HEK293 (cell line): ENCODE data around the gene SHISA9.

ENCODE experiments used
- CTCF ChIA-PET: fragments of 350-600 bp; formaldehyde crosslinking; extraction: SDS; loops from one replicate; lab custom pipeline; 2021; ENCODE audit warnings: antibody characterized with exemption; lab: Yijun Ruan, JAX
- POLR2A ChIA-PET: fragments of 300-600 bp; formaldehyde crosslinking; extraction: SDS; loops from one replicate; lab custom pipeline; 2020; ENCODE audit warnings: antibody characterized with exemption, inconsistent platforms; lab: Yijun Ruan, JAX
- H3K27ac ChIP-seq: fragments of 200-500 bp; sonication (Bioruptor generic); 2 replicates; pipeline ENCODE4 v1.5.1; 2014; ENCODE audit warnings: low read depth, low read length, control low read depth, inconsistent platforms; ENCODE audit errors: extremely low read depth
- H3K36me3 ChIP-seq, 2 experiments: fragments of 200-500 bp in 1 of 2; sonication (Bioruptor generic) in 1 of 2; 1 replicate in 1 of 2; 2 replicates in 1 of 2; pipeline ENCODE4 v1.5.1; 2014 to 2017; ENCODE audit warnings: inconsistent platforms in 2 of 2, low read length in 2 of 2; ENCODE audit not compliant: control insufficient read depth in 2 of 2, insufficient read depth in 1 of 2
- H3K4me1 ChIP-seq: fragments of 200-500 bp; sonication (Bioruptor generic); 2 replicates; pipeline ENCODE4 v1.5.1; 2014; ENCODE audit warnings: mild to moderate bottlenecking, low read length, inconsistent platforms; ENCODE audit not compliant: control insufficient read depth, insufficient read depth
- H3K4me3 ChIP-seq: 2 replicates; pipeline ENCODE4 v1.5.1; 2011; ENCODE audit warnings: low read depth, mild to moderate bottlenecking, control low read depth, low read length, moderate library complexity
- H3K9me3 ChIP-seq: fragments of 200-500 bp; sonication (Bioruptor generic); 2 replicates; pipeline ENCODE4 v1.5.1; 2014; ENCODE audit warnings: low read depth, low read length, inconsistent platforms; ENCODE audit not compliant: control insufficient read depth, insufficient read depth
- KLF1 ChIP-seq: fragments of 450-650 bp; formaldehyde crosslinking; IDR thresholded peaks from 2 replicates; pipeline ENCODE4 v1.5.1; 2016; ENCODE audit warnings: missing biosample characterization, missing genetic modification characterization
- MEIS1 ChIP-seq: sonication (generic); formaldehyde crosslinking; IDR thresholded peaks from 2 replicates; pipeline ENCODE4 v1.8.1; 2022; ENCODE audit warnings: missing genetic modification reagents, mild to moderate bottlenecking, borderline replicate concordance
- SETDB1 ChIP-seq: IDR thresholded peaks from one replicate; pipeline ENCODE4 v1.6.1; 2017; ENCODE audit warnings: mild to moderate bottlenecking, low read length, moderate library complexity, mixed read lengths; ENCODE audit not compliant: insufficient read length
- WT1 ChIP-seq: fragments of 450-650 bp; formaldehyde crosslinking; IDR thresholded peaks from 2 replicates; pipeline ENCODE4 v1.5.1; 2016; ENCODE audit warnings: missing biosample characterization, missing genetic modification characterization
- ZFP41 ChIP-seq: fragments of 450-650 bp; formaldehyde crosslinking; IDR thresholded peaks from 2 replicates; pipeline ENCODE4 v1.5.1; 2016; ENCODE audit warnings: missing biosample characterization, missing genetic modification characterization, borderline replicate concordance
- ZIC2 ChIP-seq: fragments of 450-650 bp; formaldehyde crosslinking; IDR thresholded peaks from 2 replicates; pipeline ENCODE4 v1.5.1; 2016; ENCODE audit warnings: missing biosample characterization, missing genetic modification characterization
- ZNF138 ChIP-seq: fragments of 450-650 bp; formaldehyde crosslinking; IDR thresholded peaks from 2 replicates; pipeline ENCODE4 v1.5.1; 2016; ENCODE audit warnings: missing biosample characterization, missing genetic modification characterization, borderline replicate concordance
- ZNF169 ChIP-seq: fragments of 450-650 bp; formaldehyde crosslinking; IDR thresholded peaks from 2 replicates; pipeline ENCODE4 v1.5.1; 2016; ENCODE audit warnings: missing biosample characterization, missing genetic modification characterization
- ZNF19 ChIP-seq: fragments of 450-650 bp; formaldehyde crosslinking; IDR thresholded peaks from 2 replicates; pipeline ENCODE4; 2016; ENCODE audit warnings: missing biosample characterization, missing genetic modification characterization, low read depth
- ZNF26 ChIP-seq: fragments of 450-650 bp; formaldehyde crosslinking; IDR thresholded peaks from 2 replicates; pipeline ENCODE4 v1.5.1; 2016; ENCODE audit warnings: missing biosample characterization, missing genetic modification characterization
- ZNF311 ChIP-seq: fragments of 450-650 bp; formaldehyde crosslinking; IDR thresholded peaks from 2 replicates; pipeline ENCODE4 v1.5.1; 2017; ENCODE audit warnings: missing biosample characterization, missing genetic modification characterization, borderline replicate concordance
- ZNF324 ChIP-seq: fragments of 450-650 bp; formaldehyde crosslinking; IDR thresholded peaks from 2 replicates; pipeline ENCODE4 v1.5.1; 2016; ENCODE audit warnings: missing biosample characterization, missing genetic modification characterization
- ZNF335 ChIP-seq: fragments of 450-650 bp; formaldehyde crosslinking; conservative IDR thresholded peaks from 2 replicates; pipeline ENCODE4 v1.5.1; 2016; ENCODE audit warnings: missing biosample characterization, missing genetic modification characterization
- ZNF510 ChIP-seq: fragments of 450-650 bp; formaldehyde crosslinking; IDR thresholded peaks from 2 replicates; pipeline ENCODE4 v1.5.1; 2018; ENCODE audit warnings: mild to moderate bottlenecking, missing genetic modification characterization, missing biosample characterization; ENCODE audit not compliant: insufficient replicate concordance
- ZNF580 ChIP-seq: fragments of 450-650 bp; formaldehyde crosslinking; IDR thresholded peaks from 2 replicates; pipeline ENCODE4 v1.5.1; 2016; ENCODE audit warnings: missing biosample characterization, missing genetic modification characterization
- ZNF626 ChIP-seq: fragments of 450-650 bp; sonication (Bioruptor Pico); formaldehyde crosslinking; IDR thresholded peaks from 2 replicates; pipeline ENCODE4 v1.5.1; 2018; ENCODE audit warnings: missing biosample characterization, missing genetic modification characterization, inconsistent platforms
- ZNF639 ChIP-seq: fragments of 450-650 bp; formaldehyde crosslinking; IDR thresholded peaks from 2 replicates; pipeline ENCODE4 v1.5.1; 2016; ENCODE audit warnings: missing biosample characterization, missing genetic modification characterization
- ZNF791 ChIP-seq: fragments of 450-650 bp; formaldehyde crosslinking; IDR thresholded peaks from 2 replicates; pipeline ENCODE4 v1.5.1; 2016; ENCODE audit warnings: missing biosample characterization, missing genetic modification characterization
- ZSCAN16 ChIP-seq: fragments of 450-650 bp; formaldehyde crosslinking; IDR thresholded peaks from 2 replicates; pipeline ENCODE4 v1.5.1; 2016; ENCODE audit warnings: missing biosample characterization, missing genetic modification characterization

Gene SHISA9

GRCh38 chr16:13041646-13042290, 140.4 kb downstream of the SHISA9 start (continued):
- TF ChIP-seq ZNF639 (tag by site-specific recombination) (no peak), ZNF169 (tag by site-specific recombination) (no peak), ZNF791 (tag by site-specific recombination) (no peak)
- TF ChIP-seq, all 188 proteins: peak for 0

- H3K4me1 ChIP-seq, result no peaks in the 10 kb centered on the region
- TF ChIP-seq ZNF510 (tag by site-specific recombination) (no peak), MEIS1 (CRISPR knock-in tag) (no peak), ZSCAN16 (no peak), ZNF324 (tag by site-specific recombination) (no peak), SETDB1 (no peak), WT1 (no peak), ZNF138 (tag by site-specific recombination) (no peak), KLF1 (tag by site-specific recombination) (no peak), ZNF19 (no peak), ZNF580 (tag by site-specific recombination) (no peak), ZNF335 (tag by site-specific recombination) (no peak), ZNF26 (tag by site-specific recombination) (no peak), ZNF791 (tag by site-specific recombination) (no peak)
- TF ChIP-seq, all 188 proteins: peak for 0
- H3K36me3 ChIP-seq, result no peaks in the 10 kb centered on the region
- no peak overlapping the region for H3K27ac ChIP-seq
- H3K9me3 ChIP-seq, result no peaks in the 10 kb centered on the region
- ChIA-PET POLR2A (no interaction called here), CTCF (no interaction called here)
- H3K4me3 ChIP-seq, result no peak overlapping the region
Measured at GRCh38 chr16:13042291-13042685, 140.9 kb downstream of the SHISA9 start.

GRCh38 chr16:13046061-13046821, 144.8 kb downstream of the SHISA9 start:
- Histone ChIP-seq H3K4me1 (no peaks in the 10 kb centered on the region), H3K36me3 (no peaks in the 10 kb centered on the region), H3K4me3 (no peak overlapping the region), H3K27ac (no peak overlapping the region), H3K9me3 (no peaks in the 10 kb centered on the region)
- ChIA-PET CTCF (no interaction called here), POLR2A (no interaction called here)
- TF ChIP-seq ZNF311, result no peak
- no peak for TF ChIP-seq ZIC2 (tag by site-specific recombination)
- TF ChIP-seq ZFP41, result no peak
- no peak for TF ChIP-seq ZNF626 (tag by site-specific recombination)
